ENCODE results near the gene TSKU. TPM values are rescaled to one million over a fixed set of nuclear protein-coding genes. Genes with fewer than 3 reads are reported as not detected.
A peak's percentile ranks its signal among the peaks of the same experiment; 100 is the strongest.

The TSKU gene
- total RNA-seq, 1 donor from 2014 or later: 57.9 TPM

GRCh38 chr11:76750746-76751145, 32.4 kb upstream of the TSKU start:
- H3K36me3 ChIP-seq (ENCODE audit: insufficient read depth, low read length): no peaks in the 10 kb centered on the region
- H3K4me2 ChIP-seq (ENCODE audit: low read length): no peak overlapping the region
- H3K9me3 ChIP-seq (ENCODE audit: insufficient read depth, low read depth, low read length): no peaks in the 10 kb centered on the region
- no peak for DNase-seq (ENCODE audit: low read depth)
- Mint-ChIP-seq H3K9me3 (ENCODE audit: unreplicated experiment) (no peaks in the 10 kb centered on the region), H3K27me3 (ENCODE audit: low read depth, unreplicated experiment) (peaks cover 29% of the 10 kb centered on the region), H3K36me3 (ENCODE audit: low read depth, unreplicated experiment) (no peaks in the 10 kb centered on the region), H3K4me1 (ENCODE audit: low read depth, unreplicated experiment) (peaks cover 14% of the 10 kb centered on the region), H3K27ac (ENCODE audit: unreplicated experiment) (no peak overlapping the region), H3K4me3 (ENCODE audit: unreplicated experiment) (no peak overlapping the region)
- TF ChIP-seq CTCF (IDR thresholded peaks at IDR 0.05; ENCODE audit: insufficient read depth, low read depth, low read length): no peak
- TF ChIP-seq EZH2 (IDR thresholded peaks at IDR 0.05; ENCODE audit: insufficient read depth, low read length): no peak
- no peak overlapping the region for H3K27ac ChIP-seq (ENCODE audit: low read depth, low read length)
- H3K27me3 ChIP-seq (ENCODE audit: insufficient read depth, low read length): no peaks in the 10 kb centered on the region
- FAIRE-seq: no peak
- no peak overlapping the region for H3K9ac ChIP-seq (ENCODE audit: low read length)
- no peak overlapping the region for H2AFZ ChIP-seq (ENCODE audit: low read depth, low read length)
- H3K4me1 ChIP-seq (ENCODE audit: insufficient read depth, low read length): peaks cover 12% of the 10 kb centered on the region
- no peaks in the 10 kb centered on the region for H3K79me2 ChIP-seq (ENCODE audit: insufficient read depth, low read length)
- no peak overlapping the region for H3K4me3 ChIP-seq (ENCODE audit: insufficient read depth, low read depth, low read length)
- no peaks in the 10 kb centered on the region for H4K20me1 ChIP-seq (ENCODE audit: insufficient read depth, low read length)

- Mint-ChIP-seq H3K4me1 (ENCODE audit: low read depth, unreplicated experiment) (peaks cover 14% of the 10 kb centered on the region), H3K27me3 (ENCODE audit: low read depth, unreplicated experiment) (peaks cover 28% of the 10 kb centered on the region), H3K27ac (ENCODE audit: unreplicated experiment) (peak overlapping the region; percentile 41), H3K36me3 (ENCODE audit: low read depth, unreplicated experiment) (no peaks in the 10 kb centered on the region), H3K4me3 (ENCODE audit: unreplicated experiment) (no peak overlapping the region), H3K9me3 (ENCODE audit: unreplicated experiment) (peaks cover 2% of the 10 kb centered on the region)
- peak overlapping the region; percentile 93 for H2AFZ ChIP-seq (ENCODE audit: low read depth, low read length)
- H3K27me3 ChIP-seq (ENCODE audit: insufficient read depth, low read length): no peaks in the 10 kb centered on the region
- H3K27ac ChIP-seq (ENCODE audit: low read depth, low read length): no peak overlapping the region
- peaks cover 12% of the 10 kb centered on the region for H3K4me1 ChIP-seq (ENCODE audit: insufficient read depth, low read length)
- peak overlapping the region; percentile 38 for H3K4me2 ChIP-seq (ENCODE audit: low read length)
- DNase-seq (ENCODE audit: low read depth): peak; percentile 87
- TF ChIP-seq EZH2 (IDR thresholded peaks at IDR 0.05; ENCODE audit: insufficient read depth, low read length) (no peak), CTCF (IDR thresholded peaks at IDR 0.05; ENCODE audit: insufficient read depth, low read depth, low read length) (no peak)
- FAIRE-seq: no peak
- H3K9me3 ChIP-seq (ENCODE audit: insufficient read depth, low read depth, low read length): no peaks in the 10 kb centered on the region
- no peak overlapping the region for H3K4me3 ChIP-seq (ENCODE audit: insufficient read depth, low read depth, low read length)
- H3K9ac ChIP-seq (ENCODE audit: low read length): peak overlapping the region; percentile 13
- no peaks in the 10 kb centered on the region for H3K36me3 ChIP-seq (ENCODE audit: insufficient read depth, low read length)
- H3K79me2 ChIP-seq (ENCODE audit: insufficient read depth, low read length): no peaks in the 10 kb centered on the region
- no peaks in the 10 kb centered on the region for H4K20me1 ChIP-seq (ENCODE audit: insufficient read depth, low read length)
These were observed 30.6 kb upstream of the TSKU start for GRCh38 chr11:76752321-76753143.

GRCh38 chr11:76753449-76753848, 29.7 kb upstream of the TSKU start:
- Mint-ChIP-seq H3K27me3 (ENCODE audit: low read depth, unreplicated experiment) (peaks cover 32% of the 10 kb centered on the region), H3K4me1 (ENCODE audit: low read depth, unreplicated experiment) (peaks cover 14% of the 10 kb centered on the region), H3K36me3 (ENCODE audit: low read depth, unreplicated experiment) (no peaks in the 10 kb centered on the region), H3K4me3 (ENCODE audit: unreplicated experiment) (no peak overlapping the region), H3K27ac (ENCODE audit: unreplicated experiment) (no peak overlapping the region), H3K9me3 (ENCODE audit: unreplicated experiment) (peaks cover 2% of the 10 kb centered on the region)
- Histone ChIP-seq H3K79me2 (ENCODE audit: insufficient read depth, low read length) (no peaks in the 10 kb centered on the region), H3K27me3 (ENCODE audit: insufficient read depth, low read length) (peaks cover 3% of the 10 kb centered on the region), H3K4me3 (ENCODE audit: insufficient read depth, low read depth, low read length) (no peak overlapping the region), H4K20me1 (ENCODE audit: insufficient read depth, low read length) (no peaks in the 10 kb centered on the region), H3K4me2 (ENCODE audit: low read length) (peak overlapping the region; percentile 38), H3K36me3 (ENCODE audit: insufficient read depth, low read length) (no peaks in the 10 kb centered on the region), H3K4me1 (ENCODE audit: insufficient read depth, low read length) (peaks cover 12% of the 10 kb centered on the region), H3K9me3 (ENCODE audit: insufficient read depth, low read depth, low read length) (no peaks in the 10 kb centered on the region), H3K9ac (ENCODE audit: low read length) (no peak overlapping the region), H2AFZ (ENCODE audit: low read depth, low read length) (peak overlapping the region; percentile 93), H3K27ac (ENCODE audit: low read depth, low read length) (no peak overlapping the region)
- DNase-seq (ENCODE audit: low read depth) (no peak), FAIRE-seq (no peak)
- no peak for TF ChIP-seq EZH2 (IDR thresholded peaks at IDR 0.05; ENCODE audit: insufficient read depth, low read length)
- TF ChIP-seq CTCF (IDR thresholded peaks at IDR 0.05; ENCODE audit: insufficient read depth, low read depth, low read length): no peak
